ENCODE data around the gene PPP2R2C. TPM values are rescaled to one million over a fixed set of nuclear protein-coding genes. Genes with fewer than 3 reads are reported as not detected.

The PPP2R2C gene
- total and polyA plus RNA-seq, 2 of the 4 experiments (the other 2 are of a cell fraction): 0.03 TPM; not detected in 1

GRCh38 chr4:6494431-6495295, 22.2 kb upstream of the PPP2R2C start:
- H2AK5ac ChIP-seq (ENCODE audit: low read depth, low read length): no peak overlapping the region
- H3K36me3 ChIP-seq (ENCODE audit: control insufficient read depth, insufficient read depth, low read length): no peaks in the 10 kb centered on the region
- H4K20me1 ChIP-seq (ENCODE audit: insufficient read depth, low read length): no peaks in the 10 kb centered on the region
- no peak overlapping the region for H3K4me2 ChIP-seq (ENCODE audit: low read depth, low read length)
- peaks cover 5% of the 10 kb centered on the region; the same call in 1 of the 2 replicates for H3K27me3 ChIP-seq (ENCODE audit: control insufficient read depth, insufficient read depth, low read length)
- H3K4ac ChIP-seq (ENCODE audit: low read depth, low read length): no peak overlapping the region
- H3K18ac ChIP-seq (ENCODE audit: low read depth, low read length): no peak overlapping the region
- no peak overlapping the region for H4K5ac ChIP-seq (ENCODE audit: low read depth, low read length)
- no peak overlapping the region for H2BK20ac ChIP-seq (ENCODE audit: low read depth, low read length)
- ATAC-seq (ENCODE audit: low read depth) (no peak), DNase-seq (no peak)
- H3K9me1 ChIP-seq (ENCODE audit: insufficient read depth, low read length): no peaks in the 10 kb centered on the region
- dilution Hi-C loops (cut with HindIII; ENCODE audit: low sequenced_read_pairs, unreplicated experiment): no loop called here
- no peaks in the 10 kb centered on the region for H3K9me3 ChIP-seq (ENCODE audit: control insufficient read depth, insufficient read depth, low read length)
- H3K4me3 ChIP-seq (ENCODE audit: insufficient read depth, low read depth, low read length): no peak overlapping the region
- no TSS peak for BruUV-seq (replicated peaks)
- H4K91ac ChIP-seq (ENCODE audit: insufficient read depth, low read depth, low read length): no peak overlapping the region
- H2BK5ac ChIP-seq (ENCODE audit: low read depth, low read length, poor library complexity, severe bottlenecking): no peak overlapping the region
- H4K8ac ChIP-seq (ENCODE audit: low read depth in 2 of 2, low read length in 2 of 2): no peak overlapping the region
- H3K56ac ChIP-seq (ENCODE audit: extremely low read depth, insufficient read depth, low read length): no peak overlapping the region
- H2BK120ac ChIP-seq (ENCODE audit: low read depth, low read length): no peak overlapping the region
- no peak for TF ChIP-seq NFE2L2 (IDR thresholded peaks at IDR 0.05; ENCODE audit: low read depth, low read length)
- TF ChIP-seq USF2 (IDR thresholded peaks at IDR 0.05; ENCODE audit: low read depth, low read length): no peak
- TF ChIP-seq MAFK (IDR thresholded peaks at IDR 0.05; ENCODE audit: low read depth, low read length): no peak
- no peak for TF ChIP-seq CTCF (conservative IDR thresholded peaks at IDR 0.05; ENCODE audit: low read depth, low read length)
- TF ChIP-seq MXI1 (IDR thresholded peaks at IDR 0.05; ENCODE audit: borderline replicate concordance, low read depth, low read length): no peak
- TF ChIP-seq CEBPB (IDR thresholded peaks at IDR 0.05; ENCODE audit: low read depth, low read length): no peak
- TF ChIP-seq RCOR1 (IDR thresholded peaks at IDR 0.05; ENCODE audit: insufficient replicate concordance, low read length): no peak
- TF ChIP-seq SMC3 (IDR thresholded peaks at IDR 0.05; ENCODE audit: low read depth, low read length): no peak
- no peak for TF ChIP-seq RFX5 (IDR thresholded peaks at IDR 0.05; ENCODE audit: low read depth, low read length)
- no peak for TF ChIP-seq BHLHE40 (IDR thresholded peaks at IDR 0.05; ENCODE audit: low read depth, low read length)
- H3K4me1 ChIP-seq (ENCODE audit: control insufficient read depth, insufficient read depth, low read length): no peaks in the 10 kb centered on the region
- POLR2A ChIA-PET (ENCODE audit: unreplicated experiment): interaction anchor here (0.6 kb wide), 1 partner anchor 672 kb away, joined by 16 read pairs; no protein-coding TSS in a partner anchor
- no peak overlapping the region for H2AFZ ChIP-seq (replicated peaks; ENCODE audit: low read length, poor library complexity)
- CTCF ChIA-PET: no interaction called here
- in situ Hi-C loops (cut with MboI; ENCODE audit: low sequenced_read_pairs): no loop called here
- H3K14ac ChIP-seq (replicated peaks; ENCODE audit: low read depth, low read length): no peak overlapping the region
- no peak overlapping the region for H3K23ac ChIP-seq (ENCODE audit: low read depth, low read length)
- no peak overlapping the region for H2BK15ac ChIP-seq (ENCODE audit: low read depth, low read length)
- H2AK9ac ChIP-seq (replicated peaks; ENCODE audit: low read depth, low read length, poor library complexity): no peak overlapping the region
- no peak overlapping the region for H3K27ac ChIP-seq (ENCODE audit: insufficient read depth, low read length)
- H3K79me1 ChIP-seq (ENCODE audit: low read depth in 1 of 2, low read length in 2 of 2): no peaks in the 10 kb centered on the region
- intact Hi-C loops (cut with micrococcal nuclease): no loop called here
- no peak overlapping the region for H3K9ac ChIP-seq (ENCODE audit: low read depth, low read length)
- WGBS, 2 experiments (ENCODE audit: extremely low coverage in 2 of 2, insufficient read length in 1 of 2): 39% methylated on average over 5 of the region's 18 CpGs; no CpG with 5 or more reads in 1 of the 2 experiments

Data from IMR-90 (cell line).